Right lobe of liver (tissue), 4 donors: ENCODE results near the gene WDR13.
A peak's percentile ranks its signal among the peaks of the same experiment; 100 is the strongest.

Experiments used
- POLR2A ChIP-seq: fragments of 450-650 bp; IDR thresholded peaks from one replicate; pipeline ENCODE4 v1.6.1; 2017; ENCODE audit warnings: antibody characterized with exemption, mild to moderate bottlenecking
- TF ChIP-seq, protein P1 (sequence below), 4 donors: fragments of 200-600 bp in 3 of 4; fragments of 450-650 bp in 1 of 4; IDR thresholded peaks; one replicate each; pipeline versions ENCODE4 v1.5.1 to v1.8.0; 2016 to 2022; ENCODE audit warnings: antibody characterized with exemption in 4 of 4, mild to moderate bottlenecking in 2 of 4
- donor health status: DM: no; HTN: no; CAD: no.
- donor health status: DM: no; HTN: no; CAD: no.
- donor health status: DM: no; HTN: yes; CAD: no.

DNA sequence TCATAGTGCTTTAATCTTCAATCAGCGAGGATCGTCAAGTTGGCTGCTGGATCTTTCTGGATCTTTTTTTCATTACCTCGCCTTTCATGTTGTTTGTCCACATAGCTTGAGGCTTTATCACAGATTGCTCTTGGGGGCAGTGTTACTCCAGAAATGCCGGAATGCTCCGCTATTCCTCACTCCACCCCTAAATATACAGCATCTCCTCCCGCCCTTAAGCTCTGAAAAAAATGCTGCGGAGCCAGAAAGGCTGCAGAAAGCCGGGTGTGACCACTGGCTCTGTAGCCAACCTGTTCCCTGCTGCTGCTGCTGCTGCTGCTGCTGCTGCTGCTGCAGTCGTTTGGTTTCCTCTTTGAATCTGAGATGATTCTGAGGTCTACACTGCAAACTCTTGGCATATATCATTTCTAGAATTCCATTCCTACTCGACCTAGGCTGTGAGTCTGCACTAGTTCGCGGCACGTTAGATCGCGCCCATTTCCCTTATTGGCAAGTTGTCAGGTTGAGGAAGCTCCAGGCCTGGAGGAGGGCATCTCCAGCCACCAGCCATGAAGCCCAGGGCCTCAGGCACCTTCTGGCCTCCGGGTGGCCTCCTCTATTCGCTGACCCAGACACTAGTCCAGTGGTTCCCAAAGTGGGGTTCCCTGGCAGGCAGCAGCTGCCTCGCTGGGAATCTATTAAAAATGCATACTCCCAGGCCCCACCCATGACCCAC is 34.2 kb downstream of the WDR13 start:
- TF ChIP-seq, protein P1, sequence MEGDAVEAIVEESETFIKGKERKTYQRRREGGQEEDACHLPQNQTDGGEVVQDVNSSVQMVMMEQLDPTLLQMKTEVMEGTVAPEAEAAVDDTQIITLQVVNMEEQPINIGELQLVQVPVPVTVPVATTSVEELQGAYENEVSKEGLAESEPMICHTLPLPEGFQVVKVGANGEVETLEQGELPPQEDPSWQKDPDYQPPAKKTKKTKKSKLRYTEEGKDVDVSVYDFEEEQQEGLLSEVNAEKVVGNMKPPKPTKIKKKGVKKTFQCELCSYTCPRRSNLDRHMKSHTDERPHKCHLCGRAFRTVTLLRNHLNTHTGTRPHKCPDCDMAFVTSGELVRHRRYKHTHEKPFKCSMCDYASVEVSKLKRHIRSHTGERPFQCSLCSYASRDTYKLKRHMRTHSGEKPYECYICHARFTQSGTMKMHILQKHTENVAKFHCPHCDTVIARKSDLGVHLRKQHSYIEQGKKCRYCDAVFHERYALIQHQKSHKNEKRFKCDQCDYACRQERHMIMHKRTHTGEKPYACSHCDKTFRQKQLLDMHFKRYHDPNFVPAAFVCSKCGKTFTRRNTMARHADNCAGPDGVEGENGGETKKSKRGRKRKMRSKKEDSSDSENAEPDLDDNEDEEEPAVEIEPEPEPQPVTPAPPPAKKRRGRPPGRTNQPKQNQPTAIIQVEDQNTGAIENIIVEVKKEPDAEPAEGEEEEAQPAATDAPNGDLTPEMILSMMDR (IDR thresholded peaks at IDR 0.05) = peak; percentile 21 to 41 (median 30)
- no peak for TF ChIP-seq POLR2A
